Stomach (tissue), 9 donors: ENCODE results near the gene EWSR1. TPM values are rescaled to one million over a fixed set of nuclear protein-coding genes. Genes with fewer than 3 reads are reported as not detected.

Experiments used
- DNase-seq, 2 donors: peaks; one replicate each; pipeline versions ENCODE4 v3.0.0 to v3.0.0-alpha.2; 2013 to 2019
- H3K27ac ChIP-seq, 5 donors: fragments of 200-600 bp in 4 of 5; sonication (generic) in 4 of 5; one replicate each; pipeline ENCODE4 v1.5.1; 2013 to 2019; ENCODE audit warnings: mild to moderate bottlenecking in 1 of 5, moderate library complexity in 1 of 5
- H3K27me3 ChIP-seq, 3 donors: fragments of 200-600 bp; sonication (generic); one replicate each; pipeline ENCODE4 v1.5.1; 2017 to 2019; ENCODE audit warnings: mixed run types in 1 of 3
- H3K36me3 ChIP-seq, 4 donors: fragments of 200-600 bp; sonication (generic); 1 replicate in 3 of 4; 2 replicates in 1 of 4; pipeline ENCODE4 v1.5.1; 2016 to 2019
- H3K4me1 ChIP-seq, 4 donors: fragments of 200-600 bp; sonication (generic); one replicate each; pipeline ENCODE4 v1.5.1; 2016 to 2019
- H3K4me3 ChIP-seq, 4 donors: fragments of 200-600 bp; sonication (generic) in 3 of 4; one replicate each; pipeline ENCODE4 v1.5.1; 2016 to 2019; ENCODE audit warnings: mild to moderate bottlenecking in 1 of 4
- H3K9me3 ChIP-seq, 4 donors: fragments of 200-600 bp; sonication (generic); one replicate each; pipeline ENCODE4 v1.5.1; 2016 to 2019
- EP300 ChIP-seq: sonication (generic); formaldehyde crosslinking; IDR thresholded peaks from one replicate; pipeline ENCODE4 v1.6.1; 2017; ENCODE audit warnings: antibody characterized with exemption
- POLR2A ChIP-seq, 4 donors: fragments of 450-650 bp; IDR thresholded peaks; one replicate each; pipeline ENCODE4 v1.6.1; 2016; ENCODE audit warnings: antibody characterized with exemption in 4 of 4, control low read depth in 2 of 4, mild to moderate bottlenecking in 1 of 4, moderate library complexity in 1 of 4
- POLR2AphosphoS5 ChIP-seq, 3 donors: sonication (generic); formaldehyde crosslinking; IDR thresholded peaks; one replicate each; pipeline ENCODE4 v1.6.1; 2016; ENCODE audit warnings: antibody characterized with exemption in 3 of 3
- WGBS, 5 donors: extraction: QIAGEN DNeasy Blood & Tissue Kit in 3 of 5; methylation state at CpG; one replicate each; pipeline versions ENCODE4 v1.1.5 to v1.1.7; 2013 to 2018; 5-methylcytosine and 5-hydroxymethylcytosine counted together
- intact Hi-C: fragments of 100-400 bp; cut with DNase I; formaldehyde crosslinking; loops from one replicate; pipeline ENCODE4 v1.15.1; 2023; ENCODE audit warnings: low total_unique reads
- polyA plus RNA-seq, 3 donors: library from polyadenylated mRNA; stranded (reverse); fragments of 200-250 nt; gene quantifications; one replicate each; pipeline ENCODE4 v1.2.3, GENCODE V29; 2013
- total RNA-seq, 5 donors: library from RNA; depleted of rRNA; stranded (reverse); fragments of >200 nt; gene quantifications; one replicate each; pipeline versions ENCODE4 v1.1.0 to v1.2.3, GENCODE V29; 2014 to 2016
- TF ChIP-seq, protein P1 (sequence below), 7 experiments: fragments of 450-650 bp in 4 of 7; fragments of 200-600 bp in 3 of 7; sonication (generic) in 3 of 7; IDR thresholded peaks; one replicate each; pipeline ENCODE4 v1.5.1; 2016 to 2019; ENCODE audit warnings: antibody characterized with exemption in 7 of 7, control low read depth in 2 of 7, mild to moderate bottlenecking in 1 of 7
- donor health status: healthy with polysubstance abuse.
- donor health status: Bipolar disorder and iron deficiency.
- donor health status: healthy.

EWSR1 gene
- total and polyA plus RNA-seq, 8 donors: 97.7 to 376 (median 161) TPM

DNA sequence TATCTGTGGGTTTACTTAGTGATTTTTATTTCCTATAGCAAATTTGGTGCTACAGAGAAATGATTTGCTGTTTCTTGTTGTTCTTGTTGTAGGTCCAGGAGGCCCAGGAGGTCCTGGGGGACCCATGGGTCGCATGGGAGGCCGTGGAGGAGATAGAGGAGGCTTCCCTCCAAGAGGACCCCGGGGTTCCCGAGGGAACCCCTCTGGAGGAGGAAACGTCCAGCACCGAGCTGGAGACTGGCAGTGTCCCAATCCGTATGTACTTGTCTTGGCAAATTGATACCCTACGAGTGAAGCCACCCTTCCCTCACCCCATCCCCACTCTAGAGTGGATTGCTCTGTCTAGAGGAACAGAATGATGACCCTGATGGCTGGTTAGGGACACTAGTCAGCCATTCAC lies 30.6 kb downstream of the EWSR1 start:
- DNase-seq: no peak
- peaks cover 70 to 82% (median 80%) of the 10 kb centered on the region in 4 donors for H3K36me3 ChIP-seq
- H3K9me3 ChIP-seq: no peaks in the 10 kb centered on the region
- peaks cover 10 to 19% (median 17%) of the 10 kb centered on the region in 4 donors for H3K4me1 ChIP-seq
- H3K27me3 ChIP-seq: no peaks in the 10 kb centered on the region
- H3K4me3 ChIP-seq: no peak overlapping the region
- no peak overlapping the region for H3K27ac ChIP-seq
- TF ChIP-seq POLR2A (IDR thresholded peaks at IDR 0.05) (no peak), EP300 (no peak), POLR2AphosphoS5 (IDR thresholded peaks at IDR 0.05) (no peak)
- TF ChIP-seq, protein P1, sequence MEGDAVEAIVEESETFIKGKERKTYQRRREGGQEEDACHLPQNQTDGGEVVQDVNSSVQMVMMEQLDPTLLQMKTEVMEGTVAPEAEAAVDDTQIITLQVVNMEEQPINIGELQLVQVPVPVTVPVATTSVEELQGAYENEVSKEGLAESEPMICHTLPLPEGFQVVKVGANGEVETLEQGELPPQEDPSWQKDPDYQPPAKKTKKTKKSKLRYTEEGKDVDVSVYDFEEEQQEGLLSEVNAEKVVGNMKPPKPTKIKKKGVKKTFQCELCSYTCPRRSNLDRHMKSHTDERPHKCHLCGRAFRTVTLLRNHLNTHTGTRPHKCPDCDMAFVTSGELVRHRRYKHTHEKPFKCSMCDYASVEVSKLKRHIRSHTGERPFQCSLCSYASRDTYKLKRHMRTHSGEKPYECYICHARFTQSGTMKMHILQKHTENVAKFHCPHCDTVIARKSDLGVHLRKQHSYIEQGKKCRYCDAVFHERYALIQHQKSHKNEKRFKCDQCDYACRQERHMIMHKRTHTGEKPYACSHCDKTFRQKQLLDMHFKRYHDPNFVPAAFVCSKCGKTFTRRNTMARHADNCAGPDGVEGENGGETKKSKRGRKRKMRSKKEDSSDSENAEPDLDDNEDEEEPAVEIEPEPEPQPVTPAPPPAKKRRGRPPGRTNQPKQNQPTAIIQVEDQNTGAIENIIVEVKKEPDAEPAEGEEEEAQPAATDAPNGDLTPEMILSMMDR (IDR thresholded peaks at IDR 0.05): no peak
- 74 to 88% (median 82%) methylated on average over 7 to 8 of the region's 8 CpGs for WGBS, 5 donors
- intact Hi-C loops: no loop called here

GRCh38 chr22:29299136-29299900 lies 31.2 kb downstream of the EWSR1 start:
- 82 to 90% (median 87%) methylated on average over 19 of the region's 19 CpGs for WGBS, 5 donors
- Histone ChIP-seq H3K9me3 (no peaks in the 10 kb centered on the region), H3K4me3 (no peak overlapping the region), H3K36me3 (peaks cover 63 to 75% (median 73%) of the 10 kb centered on the region in 4 donors), H3K4me1 (peaks cover 10 to 24% (median 18%) of the 10 kb centered on the region in 4 donors), H3K27ac (no peak overlapping the region), H3K27me3 (no peaks in the 10 kb centered on the region)
- TF ChIP-seq POLR2A (IDR thresholded peaks at IDR 0.05) (no peak), POLR2AphosphoS5 (IDR thresholded peaks at IDR 0.05) (no peak), EP300 (no peak)
- TF ChIP-seq, protein P1 (IDR thresholded peaks at IDR 0.05): no peak
- intact Hi-C loops: no loop called here
- no peak for DNase-seq

GRCh38 chr22:29300467-29300806 lies 32.4 kb downstream of the EWSR1 start:
- no peak for TF ChIP-seq POLR2A (IDR thresholded peaks at IDR 0.05)
- TF ChIP-seq, protein P1 (IDR thresholded peaks at IDR 0.05): no peak
- TF ChIP-seq EP300: no peak
- Histone ChIP-seq H3K36me3 (peaks cover 52 to 64% (median 62%) of the 10 kb centered on the region in 4 donors), H3K4me3 (no peak overlapping the region), H3K27ac (peak overlapping the region in 1 of 5 donors; percentile 8), H3K27me3 (no peaks in the 10 kb centered on the region), H3K9me3 (no peaks in the 10 kb centered on the region), H3K4me1 (peaks cover 10 to 27% (median 19%) of the 10 kb centered on the region in 4 donors)
- DNase-seq: no peak
- WGBS, 5 donors: 62 to 69% (median 67%) methylated on average over 4 of the region's 4 CpGs
- intact Hi-C loops: no loop called here

DNA sequence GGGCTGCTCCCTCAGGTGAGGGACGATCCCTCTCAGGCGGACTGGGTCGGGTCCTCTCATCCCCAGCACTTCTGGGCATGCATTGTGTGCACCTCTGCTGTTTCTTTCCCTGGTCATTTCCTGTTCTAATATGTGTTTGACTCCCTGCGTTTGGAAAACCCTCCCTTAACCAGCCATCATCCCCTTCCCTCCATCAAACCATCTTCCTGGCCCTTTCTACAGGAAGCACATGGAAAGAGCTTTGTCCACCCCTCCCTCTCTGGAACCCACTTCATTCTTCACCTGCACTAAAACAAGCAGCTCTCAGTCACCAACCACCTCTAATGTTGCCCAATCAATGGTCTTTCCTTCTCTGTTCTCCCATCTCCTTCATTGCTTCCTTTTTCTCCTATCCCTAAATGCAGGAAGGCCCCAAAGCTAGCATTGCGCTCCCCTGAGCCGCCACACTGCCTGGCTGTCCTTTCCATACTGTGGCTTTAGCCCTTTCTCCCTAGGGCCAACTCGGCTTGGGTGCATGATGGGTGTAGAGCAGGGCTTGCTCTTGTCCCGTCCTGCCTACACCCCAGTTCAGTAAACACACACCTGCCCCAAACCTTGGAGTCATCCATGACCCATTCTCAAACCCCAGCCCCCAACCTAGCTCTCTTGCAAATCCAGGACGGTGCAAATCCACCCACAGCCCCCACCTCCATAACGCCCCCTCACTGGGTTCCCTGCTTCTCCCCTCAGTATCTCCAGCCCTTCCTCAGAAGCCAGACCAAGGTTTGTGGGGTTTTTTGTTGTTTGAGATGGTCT lies 32.9 kb downstream of the EWSR1 start:
- H3K4me1 ChIP-seq: peaks cover 13 to 32% (median 23%) of the 10 kb centered on the region in 4 donors
- 64 to 76% (median 71%) methylated on average over 10 of the region's 10 CpGs for WGBS, 5 donors
- no peak for DNase-seq
- no peaks in the 10 kb centered on the region for H3K9me3 ChIP-seq
- H3K27me3 ChIP-seq: no peaks in the 10 kb centered on the region
- H3K36me3 ChIP-seq: peaks cover 46 to 59% (median 56%) of the 10 kb centered on the region in 4 donors
- intact Hi-C loops: no loop called here
- H3K27ac ChIP-seq: peak overlapping the region in 1 of 5 donors; percentile 8
- TF ChIP-seq, protein P1 (IDR thresholded peaks at IDR 0.05): no peak
- TF ChIP-seq POLR2A (IDR thresholded peaks at IDR 0.05) (no peak), POLR2AphosphoS5 (IDR thresholded peaks at IDR 0.05) (no peak), EP300 (no peak)
- H3K4me3 ChIP-seq: no peak overlapping the region
